ENCODE measurements around the gene ATF5. TPM values are rescaled to one million over a fixed set of nuclear protein-coding genes. Genes with fewer than 3 reads are reported as not detected.

ATF5 gene
- total RNA-seq, 4 donors from 2014 or later, result 5.0 to 10.0 (median 6.8) TPM

DNA sequence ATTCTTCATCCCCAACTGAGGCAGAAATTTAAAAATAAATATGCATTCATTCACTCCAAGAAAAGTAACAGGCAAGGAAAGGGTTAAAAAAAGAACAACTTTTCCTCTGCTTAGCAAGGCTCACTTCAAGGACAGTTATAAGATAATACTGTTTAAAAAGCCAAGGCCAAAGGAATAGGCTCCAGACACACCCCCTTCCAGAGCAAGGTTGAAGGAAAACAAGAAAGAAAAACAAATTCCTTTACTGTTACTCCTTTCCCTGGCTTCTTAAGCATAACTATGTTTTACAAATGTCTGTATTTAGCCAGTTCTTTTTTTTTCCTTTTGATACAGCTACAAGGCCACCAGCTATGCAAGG is 23.5 kb downstream of the ATF5 start:
- intact Hi-C loops (cut with DNase I; ENCODE audit: low total_unique reads), result no loop called here
- TF ChIP-seq POLR2A (IDR thresholded peaks at IDR 0.05), result no peak
- no peak for TF ChIP-seq CTCF (IDR thresholded peaks at IDR 0.05)
- DNase-seq (ENCODE audit: low spot score in 2 of 2), result no peak
- no peak overlapping the region for H3K4me3 ChIP-seq (ENCODE audit: low read depth, poor library complexity, severe bottlenecking)

DNA sequence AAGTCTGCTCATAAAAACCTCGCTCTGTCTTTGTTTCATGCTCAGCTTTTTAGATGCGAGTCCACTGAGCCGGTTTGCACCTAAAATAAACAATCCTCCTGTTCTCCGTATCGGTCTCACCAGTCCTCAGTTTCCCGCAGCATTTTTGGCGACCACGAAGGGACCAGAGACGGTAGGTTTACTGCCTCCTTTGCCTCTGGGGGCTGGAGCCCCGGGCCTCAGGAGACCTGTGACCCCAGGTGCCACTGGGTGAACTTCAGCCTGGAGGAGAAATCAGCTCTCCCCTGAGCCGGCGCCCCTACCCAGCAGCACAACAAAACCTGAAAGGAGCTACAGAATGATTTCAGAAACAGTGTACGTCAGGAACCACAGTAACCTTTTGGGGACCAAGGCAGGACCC is 23.9 kb downstream of the ATF5 start:
- DNase-seq (ENCODE audit: low spot score in 2 of 2), result no peak
- intact Hi-C loops (cut with DNase I; ENCODE audit: low total_unique reads), result no loop called here
- TF ChIP-seq POLR2A (IDR thresholded peaks at IDR 0.05) (no peak), CTCF (IDR thresholded peaks at IDR 0.05) (no peak)
- H3K4me3 ChIP-seq (ENCODE audit: low read depth, poor library complexity, severe bottlenecking), result no peak overlapping the region
- 80 to 81% methylated on average over 13 of the region's 13 CpGs for WGBS, 2 donors

DNA sequence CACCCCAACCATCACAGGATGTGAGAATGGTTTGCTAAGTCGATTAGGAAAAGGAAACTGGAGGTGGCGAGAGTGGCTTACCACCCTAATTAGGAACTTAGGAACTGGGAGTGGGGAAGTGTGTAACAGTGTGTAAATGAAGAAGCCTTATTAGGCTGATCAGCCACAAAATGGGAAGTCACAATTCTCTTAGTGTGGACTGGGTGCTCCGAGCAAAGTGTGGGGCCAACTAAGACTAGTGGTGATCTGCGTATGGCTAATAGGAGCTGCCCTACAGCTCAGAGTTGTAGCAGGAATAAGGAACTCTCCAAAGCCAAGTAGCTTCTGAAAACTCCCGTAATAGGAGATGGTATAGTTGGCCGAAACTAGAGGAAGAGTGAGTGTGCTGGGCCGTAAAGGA is 24.4 kb downstream of the ATF5 start:
- TF ChIP-seq POLR2A (IDR thresholded peaks at IDR 0.05), result no peak
- no peak for TF ChIP-seq CTCF (IDR thresholded peaks at IDR 0.05)
- WGBS, 2 donors, result 62 to 67% methylated on average over 7 of the region's 7 CpGs
- no peak overlapping the region for H3K4me3 ChIP-seq (ENCODE audit: low read depth, poor library complexity, severe bottlenecking)
- DNase-seq (ENCODE audit: low spot score in 2 of 2), result no peak
- intact Hi-C loops (cut with DNase I; ENCODE audit: low total_unique reads), result no loop called here

GRCh38 chr19:49954092-49954829 is 25.3 kb downstream of the ATF5 start:
- WGBS, 2 donors, result 18 to 24% methylated on average over 12 of the region's 12 CpGs
- no peak overlapping the region for H3K4me3 ChIP-seq (ENCODE audit: low read depth, poor library complexity, severe bottlenecking)
- TF ChIP-seq POLR2A (IDR thresholded peaks at IDR 0.05), result no peak
- no peak for TF ChIP-seq CTCF (IDR thresholded peaks at IDR 0.05)
- DNase-seq (ENCODE audit: low spot score in 2 of 2), result no peak
- intact Hi-C loops (cut with DNase I; ENCODE audit: low total_unique reads), result no loop called here

GRCh38 chr19:49954933-49955332 is 25.9 kb downstream of the ATF5 start:
- no peak overlapping the region for H3K4me3 ChIP-seq (ENCODE audit: low read depth, poor library complexity, severe bottlenecking)
- no peak for DNase-seq (ENCODE audit: low spot score in 2 of 2)
- WGBS, 2 donors, result 71 to 79% methylated on average over 11 of the region's 11 CpGs
- intact Hi-C loops (cut with DNase I; ENCODE audit: low total_unique reads), result no loop called here
- no peak for TF ChIP-seq POLR2A (IDR thresholded peaks at IDR 0.05)
- no peak for TF ChIP-seq CTCF (IDR thresholded peaks at IDR 0.05)

DNA sequence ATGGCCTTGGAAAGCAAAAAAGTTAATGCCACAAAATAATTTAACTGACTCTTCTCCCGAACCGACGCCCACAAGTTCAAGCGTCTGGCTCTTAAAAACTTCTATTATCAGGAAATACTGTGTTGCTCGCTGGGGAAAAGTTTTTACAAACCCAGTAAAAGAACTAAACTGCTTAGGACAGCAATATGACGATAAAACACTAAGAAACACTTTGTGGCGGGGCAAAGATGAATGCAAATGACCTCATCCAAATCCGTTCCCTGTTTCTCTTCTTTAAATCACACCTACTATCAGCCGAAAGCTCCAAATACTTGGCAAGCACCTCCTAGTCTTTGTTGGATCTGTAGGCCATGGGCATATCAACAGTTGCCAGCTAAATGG is 27.1 kb downstream of the ATF5 start:
- no peak for DNase-seq (ENCODE audit: low spot score in 2 of 2)
- H3K4me3 ChIP-seq (ENCODE audit: low read depth, poor library complexity, severe bottlenecking), result no peak overlapping the region
- 78 to 81% methylated on average over 9 of the region's 9 CpGs for WGBS, 2 donors
- intact Hi-C loops (cut with DNase I; ENCODE audit: low total_unique reads), result no loop called here
- TF ChIP-seq POLR2A (IDR thresholded peaks at IDR 0.05) (no peak), CTCF (IDR thresholded peaks at IDR 0.05) (no peak)
